Measurements from ENCODE around the gene TAS2R1. TPM values are rescaled to one million over a fixed set of nuclear protein-coding genes. Genes with fewer than 3 reads are reported as not detected.
"Not testable (repeated sequence)": the region's sequence is repeated elsewhere in the genome, so short reads cannot be mapped to it uniquely, and the experiment has no call there.

TAS2R1 gene
- total RNA-seq, 3 donors from 2014 or later = not detected

DNA sequence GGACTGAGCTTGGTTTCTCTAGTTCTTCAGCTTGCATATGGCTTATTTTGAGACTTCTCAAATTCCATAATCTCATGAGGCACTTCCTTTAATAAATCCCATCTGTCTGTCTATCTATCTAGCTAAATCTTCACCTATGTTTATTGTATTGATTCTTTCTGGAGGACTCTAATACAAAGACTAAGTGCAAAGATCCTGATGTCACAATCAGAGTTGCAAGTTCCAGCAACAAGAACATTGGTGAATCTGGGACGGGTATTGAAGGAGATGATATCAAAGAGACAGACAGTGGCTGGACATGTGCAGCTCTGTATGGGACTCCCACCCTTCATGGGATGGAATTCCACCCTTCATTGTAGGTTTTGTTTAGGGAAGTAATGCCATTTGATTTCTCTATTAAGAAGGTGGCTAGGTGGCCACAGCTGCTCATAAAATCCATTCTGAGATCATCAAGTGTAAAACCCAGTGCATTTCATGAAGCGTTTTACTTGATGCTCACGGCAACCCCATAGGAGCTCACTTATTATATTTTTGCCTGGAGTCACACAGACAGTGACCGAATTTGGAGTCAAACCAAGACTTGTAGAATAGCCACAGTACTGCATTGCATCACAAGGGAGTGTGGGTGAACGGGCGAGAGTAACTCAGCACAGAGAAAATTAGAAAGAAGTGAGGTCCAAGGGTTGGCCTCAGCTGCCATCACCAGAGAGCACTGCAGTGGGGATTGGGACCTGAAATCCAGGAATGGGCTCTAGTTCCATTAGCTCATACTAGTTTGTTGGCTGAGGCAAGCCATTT is 24.9 kb downstream of the TAS2R1 start:
- TF ChIP-seq, protein P1, sequence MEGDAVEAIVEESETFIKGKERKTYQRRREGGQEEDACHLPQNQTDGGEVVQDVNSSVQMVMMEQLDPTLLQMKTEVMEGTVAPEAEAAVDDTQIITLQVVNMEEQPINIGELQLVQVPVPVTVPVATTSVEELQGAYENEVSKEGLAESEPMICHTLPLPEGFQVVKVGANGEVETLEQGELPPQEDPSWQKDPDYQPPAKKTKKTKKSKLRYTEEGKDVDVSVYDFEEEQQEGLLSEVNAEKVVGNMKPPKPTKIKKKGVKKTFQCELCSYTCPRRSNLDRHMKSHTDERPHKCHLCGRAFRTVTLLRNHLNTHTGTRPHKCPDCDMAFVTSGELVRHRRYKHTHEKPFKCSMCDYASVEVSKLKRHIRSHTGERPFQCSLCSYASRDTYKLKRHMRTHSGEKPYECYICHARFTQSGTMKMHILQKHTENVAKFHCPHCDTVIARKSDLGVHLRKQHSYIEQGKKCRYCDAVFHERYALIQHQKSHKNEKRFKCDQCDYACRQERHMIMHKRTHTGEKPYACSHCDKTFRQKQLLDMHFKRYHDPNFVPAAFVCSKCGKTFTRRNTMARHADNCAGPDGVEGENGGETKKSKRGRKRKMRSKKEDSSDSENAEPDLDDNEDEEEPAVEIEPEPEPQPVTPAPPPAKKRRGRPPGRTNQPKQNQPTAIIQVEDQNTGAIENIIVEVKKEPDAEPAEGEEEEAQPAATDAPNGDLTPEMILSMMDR (IDR thresholded peaks at IDR 0.05) = no peak
- Histone ChIP-seq H3K4me3 (no peak overlapping the region), H3K36me3 (ENCODE audit: low read depth) (no peaks in the 10 kb centered on the region), H3K9me3 (no peaks in the 10 kb centered on the region), H3K4me1 (ENCODE audit: low read depth) (no peaks in the 10 kb centered on the region)
- ATAC-seq = no peak
- intact Hi-C loops (cut with DNase I, micrococcal nuclease) = no loop called here
- no peak for DNase-seq

DNA sequence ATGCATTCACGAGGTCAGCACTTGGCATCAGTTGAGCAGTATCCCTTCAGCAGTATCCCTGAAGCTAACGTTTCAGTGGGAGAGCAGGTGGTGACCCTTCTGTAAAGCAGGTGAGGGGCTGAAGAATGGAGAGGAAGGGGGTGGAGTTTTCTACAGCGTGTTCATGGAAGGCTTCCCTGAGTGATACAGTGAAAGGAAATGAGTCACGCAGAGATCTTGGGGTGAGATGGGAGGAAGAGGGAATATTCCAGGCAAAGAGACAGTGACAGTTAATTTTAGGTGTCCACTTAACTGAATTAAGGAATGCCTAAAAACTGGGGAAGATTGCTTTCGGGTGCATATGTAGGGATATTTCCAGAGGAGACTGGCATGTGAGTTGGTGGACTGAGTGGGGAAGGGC is 25.7 kb downstream of the TAS2R1 start:
- H3K9me3 ChIP-seq = no peaks in the 10 kb centered on the region
- DNase-seq = no peak
- H3K4me3 ChIP-seq = no peak overlapping the region
- intact Hi-C loops (cut with DNase I, micrococcal nuclease) = no loop called here
- H3K4me1 ChIP-seq (ENCODE audit: low read depth) = no peaks in the 10 kb centered on the region
- ATAC-seq = no peak
- TF ChIP-seq, protein P1 (IDR thresholded peaks at IDR 0.05) = no peak
- no peaks in the 10 kb centered on the region for H3K36me3 ChIP-seq (ENCODE audit: low read depth)

GRCh38 chr5:9601055-9601739 is 29.0 kb downstream of the TAS2R1 start:
- DNase-seq (no peak), ATAC-seq (no peak)
- TF ChIP-seq, protein P1 (IDR thresholded peaks at IDR 0.05) = no peak
- no peaks in the 10 kb centered on the region for H3K36me3 ChIP-seq (ENCODE audit: low read depth)
- intact Hi-C loops (cut with DNase I, micrococcal nuclease) = no loop called here
- H3K4me1 ChIP-seq (ENCODE audit: low read depth) = peaks cover 10% of the 10 kb centered on the region
- no peaks in the 10 kb centered on the region for H3K9me3 ChIP-seq
- no peak overlapping the region for H3K4me3 ChIP-seq

DNA sequence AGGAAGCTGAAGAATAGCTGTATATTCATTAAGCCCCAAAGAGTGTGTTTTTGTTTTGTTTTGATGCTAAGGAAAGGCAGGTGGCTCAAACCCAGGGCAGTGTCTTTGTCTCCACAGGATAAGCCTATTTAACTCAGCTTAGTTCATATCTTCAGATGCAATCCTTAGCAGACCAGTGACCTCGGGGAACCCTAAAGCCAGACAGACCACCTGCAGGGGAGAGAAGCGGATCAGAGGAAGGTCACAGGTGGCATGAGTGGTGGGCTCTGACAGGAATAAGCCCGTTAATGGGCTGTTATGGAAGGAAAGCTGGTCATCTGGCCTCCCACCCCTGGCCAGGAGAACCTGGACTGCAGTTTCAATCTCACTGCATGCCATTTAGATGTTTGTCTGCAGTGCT is 30.8 kb downstream of the TAS2R1 start:
- no peaks in the 10 kb centered on the region for H3K36me3 ChIP-seq (ENCODE audit: low read depth)
- no peak for ATAC-seq
- TF ChIP-seq, protein P1 (IDR thresholded peaks at IDR 0.05) = no peak
- H3K4me1 ChIP-seq (ENCODE audit: low read depth) = peaks cover 10% of the 10 kb centered on the region
- H3K4me3 ChIP-seq = no peak overlapping the region
- H3K9me3 ChIP-seq = no peaks in the 10 kb centered on the region
- DNase-seq = no peak
- intact Hi-C loops (cut with DNase I, micrococcal nuclease) = no loop called here

DNA sequence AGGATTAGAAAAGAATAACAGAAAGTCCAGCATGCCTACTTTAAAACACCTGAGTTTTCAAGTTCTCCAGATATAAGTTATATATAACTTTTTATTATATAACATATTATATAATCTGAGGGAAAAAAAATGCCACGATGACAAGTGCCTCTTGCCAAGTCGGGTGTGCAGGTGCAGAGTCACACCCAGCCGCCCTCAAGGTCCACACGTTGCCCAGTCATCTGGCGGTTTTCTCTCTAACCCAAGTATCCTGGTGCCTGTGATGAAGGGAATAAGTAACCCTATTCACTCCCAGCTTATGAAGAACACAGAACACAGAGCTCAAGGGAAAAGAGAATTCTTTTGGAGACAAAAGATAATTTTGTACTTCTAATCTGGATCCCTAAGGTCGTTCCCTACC is 31.8 kb downstream of the TAS2R1 start:
- ATAC-seq (peak; percentile 87), DNase-seq (peak in 2 of 3 donors; percentile 36 to 42)
- intact Hi-C loops (cut with DNase I, micrococcal nuclease); H3K9me3 ChIP-seq; H3K36me3 ChIP-seq (ENCODE audit: low read depth); H3K4me3 ChIP-seq: not testable (repeated sequence)
- peaks cover 10% of the 10 kb centered on the region for H3K4me1 ChIP-seq (ENCODE audit: low read depth)

GRCh38 chr5:9597322-9597721 is 32.8 kb downstream of the TAS2R1 start:
- H3K4me1 ChIP-seq (ENCODE audit: low read depth) = peaks cover 10% of the 10 kb centered on the region
- peak; percentile 83 for ATAC-seq
- intact Hi-C loops (cut with DNase I, micrococcal nuclease) = not testable (repeated sequence)

More at GRCh38 chr5:9597322-9597721, 32.8 kb downstream of the TAS2R1 start:
- H3K9me3 ChIP-seq; H3K36me3 ChIP-seq (ENCODE audit: low read depth); DNase-seq; H3K4me3 ChIP-seq: not testable (repeated sequence)
